K562 (cell line): ENCODE data around the gene SPINK4. TPM values are rescaled to one million over a fixed set of nuclear protein-coding genes. Genes with fewer than 3 reads are reported as not detected.

ENCODE experiments used
- DMBX1 ChIP-seq: fragments of 250-450 bp; sonication (Bioruptor Pico); IDR thresholded peaks from 2 replicates; pipeline ENCODE4 v1.8.0; 2022; ENCODE audit warnings: inconsistent platforms, mild to moderate bottlenecking, moderate library complexity, borderline replicate concordance
- ELF1 ChIP-seq: fragments of 200-800 bp; sonication (Bioruptor generic); IDR thresholded peaks from 2 replicates; pipeline ENCODE4 v1.6.1; 2016; ENCODE audit warnings: missing genetic modification characterization, missing compliant biosample characterization
- ESRRA ChIP-seq: fragments of 450-650 bp; IDR thresholded peaks from 2 replicates; pipeline ENCODE4 v1.6.1; 2014; ENCODE audit warnings: low read depth, mild to moderate bottlenecking, moderate library complexity, borderline replicate concordance
- GABPB1 ChIP-seq: sonication (generic); formaldehyde crosslinking; IDR thresholded peaks from 2 replicates; pipeline ENCODE4 v1.8.0; 2022; ENCODE audit warnings: mild to moderate bottlenecking, missing genetic modification reagents
- MYC ChIP-seq, 2 experiments: fragments of 250-450 bp in 1 of 2; sonication (Bioruptor Pico) in 1 of 2; IDR thresholded peaks; 2 replicates each; pipeline versions ENCODE4 v1.5.1 to v1.6.1; 2012 to 2021; ENCODE audit warnings: low read depth in 2 of 2, borderline replicate concordance in 1 of 2, improper control_type of control experiment in 1 of 2, low read length in 1 of 2, mild to moderate bottlenecking in 1 of 2, moderate library complexity in 1 of 2
- NEUROD1 ChIP-seq: fragments of 150-350 bp; IDR thresholded peaks from 2 replicates; pipeline ENCODE4 v1.6.1; 2014; ENCODE audit warnings: borderline replicate concordance, low read length, low read depth; ENCODE audit not compliant: partially characterized antibody
- NFE2L1 ChIP-seq: fragments of 450-650 bp; IDR thresholded peaks from 2 replicates; pipeline ENCODE4 v1.6.1; 2016; ENCODE audit warnings: missing genetic modification characterization, low read depth, mild to moderate bottlenecking, missing compliant biosample characterization, moderate library complexity, borderline replicate concordance
- NRF1 ChIP-seq, 2 experiments: fragments of 450-650 bp; IDR thresholded peaks in 1 of 2; conservative IDR thresholded peaks in 1 of 2; 2 replicates each; pipeline ENCODE4 v1.6.1; 2014; ENCODE audit warnings: mild to moderate bottlenecking in 2 of 2
- POLR2A ChIP-seq: fragments of 450-650 bp; conservative IDR thresholded peaks from 2 replicates; pipeline ENCODE4 v1.6.1; 2016
- ZNF76 ChIP-seq: fragments of 250-450 bp; sonication (Bioruptor Pico); IDR thresholded peaks from 2 replicates; pipeline ENCODE4 v1.4.0; 2020; ENCODE audit warnings: mild to moderate bottlenecking, moderate library complexity, borderline replicate concordance
- ZSCAN32 ChIP-seq: fragments of 450-650 bp; formaldehyde crosslinking; IDR thresholded peaks from 2 replicates; pipeline ENCODE4 v1.4.0; 2020; ENCODE audit warnings: mild to moderate bottlenecking, moderate library complexity
- polyA plus RNA-seq, 8 experiments: library from polyadenylated mRNA; depleted of rRNA in 4 of 8; stranded (reverse) in 5 of 8; unstranded in 3 of 8; fragments of >200 nt; fragmentation: Nextera tagmentation in 2 of 8; fragmentation: Illumina TruSeq in 1 of 8; extraction: Ambion mirVana in 2 of 8; extraction: Trizol in 1 of 8; gene quantifications; 2 replicates each; pipeline versions ENCODE4 v1.2.1 to v1.2.3, GENCODE V29; 2011 to 2014; ENCODE audit warnings: inconsistent platforms in 1 of 8, missing spikeins in 1 of 8
- total RNA-seq, 7 experiments: library from RNA; depleted of rRNA in 6 of 7; stranded (reverse); fragments of >200 nt in 6 of 7; fragmentation: Illumina TruSeq in 2 of 7; extraction: Trizol in 2 of 7; gene quantifications; 2 replicates each; pipeline versions ENCODE4 v1.2.1 to v1.2.3, GENCODE V29; 2011 to 2021; ENCODE audit warnings: low replicate concordance in 1 of 7
- TF ChIP-seq, protein P1 (sequence below): fragments of 250-450 bp; sonication (Bioruptor Pico); IDR thresholded peaks from 2 replicates; pipeline ENCODE4 v1.5.0; 2021
- TF ChIP-seq, protein P2 (sequence below): fragments of 450-650 bp; IDR thresholded peaks from 2 replicates; pipeline ENCODE4 v1.6.1; 2018; ENCODE audit not compliant: partially characterized antibody

The SPINK4 gene
- total and polyA plus RNA-seq, 9 of the 15 experiments (the other 6 are each of a cell fraction or from before 2014, with no cell fraction given) = 0.74 to 5.5 (median 2.1) TPM; not detected in 2

GRCh38 chr9:33264473-33265177 lies 24.7 kb downstream of the SPINK4 start, which contains the start of the genes BAG1 and CHMP5 (continued):
- TF ChIP-seq NFE2L1 (tag) (no peak), NEUROD1 (peak; percentile 86), MYC (IDR thresholded peaks at IDR 0.05; ENCODE audit: low read depth, low read length) (peak; percentile 61), MYC (CRISPR knock-in tag; IDR thresholded peaks at IDR 0.05; ENCODE audit: borderline replicate concordance, low read depth) (no peak), DMBX1 (CRISPR knock-in tag) (no peak), NRF1 (conservative IDR thresholded peaks at IDR 0.05 in 1 of 2, IDR thresholded peaks at IDR 0.05 in 1 of 2) (peak; percentile 94 to 95), GABPB1 (CRISPR knock-in tag) (peak; percentile 97), POLR2A (peak; percentile 67), ESRRA (no peak; the same call in 1 of the 2 replicates), ZNF76 (no peak), ZSCAN32 (no peak), ELF1 (tag) (peak; percentile 90)
- TF ChIP-seq, protein P1, sequence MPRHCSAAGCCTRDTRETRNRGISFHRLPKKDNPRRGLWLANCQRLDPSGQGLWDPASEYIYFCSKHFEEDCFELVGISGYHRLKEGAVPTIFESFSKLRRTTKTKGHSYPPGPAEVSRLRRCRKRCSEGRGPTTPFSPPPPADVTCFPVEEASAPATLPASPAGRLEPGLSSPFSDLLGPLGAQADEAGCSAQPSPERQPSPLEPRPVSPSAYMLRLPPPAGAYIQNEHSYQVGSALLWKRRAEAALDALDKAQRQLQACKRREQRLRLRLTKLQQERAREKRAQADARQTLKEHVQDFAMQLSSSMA (CRISPR knock-in tag) = no peak
- TF ChIP-seq, protein P2, sequence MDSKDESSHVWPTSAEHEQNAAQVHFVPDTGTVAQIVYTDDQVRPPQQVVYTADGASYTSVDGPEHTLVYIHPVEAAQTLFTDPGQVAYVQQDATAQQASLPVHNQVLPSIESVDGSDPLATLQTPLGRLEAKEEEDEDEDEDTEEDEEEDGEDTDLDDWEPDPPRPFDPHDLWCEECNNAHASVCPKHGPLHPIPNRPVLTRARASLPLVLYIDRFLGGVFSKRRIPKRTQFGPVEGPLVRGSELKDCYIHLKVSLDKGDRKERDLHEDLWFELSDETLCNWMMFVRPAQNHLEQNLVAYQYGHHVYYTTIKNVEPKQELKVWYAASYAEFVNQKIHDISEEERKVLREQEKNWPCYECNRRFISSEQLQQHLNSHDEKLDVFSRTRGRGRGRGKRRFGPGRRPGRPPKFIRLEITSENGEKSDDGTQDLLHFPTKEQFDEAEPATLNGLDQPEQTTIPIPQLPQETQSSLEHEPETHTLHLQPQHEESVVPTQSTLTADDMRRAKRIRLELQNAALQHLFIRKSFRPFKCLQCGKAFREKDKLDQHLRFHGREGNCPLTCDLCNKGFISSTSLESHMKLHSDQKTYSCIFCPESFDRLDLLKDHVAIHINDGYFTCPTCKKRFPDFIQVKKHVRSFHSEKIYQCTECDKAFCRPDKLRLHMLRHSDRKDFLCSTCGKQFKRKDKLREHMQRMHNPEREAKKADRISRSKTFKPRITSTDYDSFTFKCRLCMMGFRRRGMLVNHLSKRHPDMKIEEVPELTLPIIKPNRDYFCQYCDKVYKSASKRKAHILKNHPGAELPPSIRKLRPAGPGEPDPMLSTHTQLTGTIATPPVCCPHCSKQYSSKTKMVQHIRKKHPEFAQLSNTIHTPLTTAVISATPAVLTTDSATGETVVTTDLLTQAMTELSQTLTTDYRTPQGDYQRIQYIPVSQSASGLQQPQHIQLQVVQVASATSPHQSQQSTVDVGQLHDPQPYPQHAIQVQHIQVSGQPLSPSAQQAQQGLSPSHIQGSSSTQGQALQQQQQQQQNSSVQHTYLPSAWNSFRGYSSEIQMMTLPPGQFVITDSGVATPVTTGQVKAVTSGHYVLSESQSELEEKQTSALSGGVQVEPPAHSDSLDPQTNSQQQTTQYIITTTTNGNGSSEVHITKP = no peak
